Measurements from ENCODE around the gene CD47. TPM values are rescaled to one million over a fixed set of nuclear protein-coding genes. Genes with fewer than 3 reads are reported as not detected.

CD47 gene
- total RNA-seq, 2 donors from 2014 or later, result 6.4 to 12.0 TPM

GRCh38 chr3:108123326-108123725 is 32.5 kb upstream of the CD47 start:
- no peaks in the 10 kb centered on the region for H3K27me3 Mint-ChIP-seq (ENCODE audit: insufficient read depth)
- Histone ChIP-seq H3K4me1 (ENCODE audit: control insufficient read depth, insufficient read depth, low read length) (peaks cover 4% of the 10 kb centered on the region), H3K9ac (ENCODE audit: extremely low read depth, low read length, poor library complexity, severe bottlenecking) (no peak overlapping the region), H3K4me3 (ENCODE audit: low read length) (no peak overlapping the region), H3K27ac (ENCODE audit: low read depth, low read length) (no peak overlapping the region), H3K27me3 (ENCODE audit: control insufficient read depth, insufficient read depth, low read length, poor library complexity, severe bottlenecking) (no peaks in the 10 kb centered on the region), H3K9me3 (ENCODE audit: control insufficient read depth, low read length) (no peaks in the 10 kb centered on the region), H3K36me3 (ENCODE audit: control insufficient read depth, insufficient read depth, low read length) (no peaks in the 10 kb centered on the region)
- H3K27ac Mint-ChIP-seq, result no peak overlapping the region
- H3K9me3 Mint-ChIP-seq, result no peaks in the 10 kb centered on the region
- no peaks in the 10 kb centered on the region for H3K36me3 Mint-ChIP-seq (ENCODE audit: low read depth)
- TF ChIP-seq, protein P1, sequence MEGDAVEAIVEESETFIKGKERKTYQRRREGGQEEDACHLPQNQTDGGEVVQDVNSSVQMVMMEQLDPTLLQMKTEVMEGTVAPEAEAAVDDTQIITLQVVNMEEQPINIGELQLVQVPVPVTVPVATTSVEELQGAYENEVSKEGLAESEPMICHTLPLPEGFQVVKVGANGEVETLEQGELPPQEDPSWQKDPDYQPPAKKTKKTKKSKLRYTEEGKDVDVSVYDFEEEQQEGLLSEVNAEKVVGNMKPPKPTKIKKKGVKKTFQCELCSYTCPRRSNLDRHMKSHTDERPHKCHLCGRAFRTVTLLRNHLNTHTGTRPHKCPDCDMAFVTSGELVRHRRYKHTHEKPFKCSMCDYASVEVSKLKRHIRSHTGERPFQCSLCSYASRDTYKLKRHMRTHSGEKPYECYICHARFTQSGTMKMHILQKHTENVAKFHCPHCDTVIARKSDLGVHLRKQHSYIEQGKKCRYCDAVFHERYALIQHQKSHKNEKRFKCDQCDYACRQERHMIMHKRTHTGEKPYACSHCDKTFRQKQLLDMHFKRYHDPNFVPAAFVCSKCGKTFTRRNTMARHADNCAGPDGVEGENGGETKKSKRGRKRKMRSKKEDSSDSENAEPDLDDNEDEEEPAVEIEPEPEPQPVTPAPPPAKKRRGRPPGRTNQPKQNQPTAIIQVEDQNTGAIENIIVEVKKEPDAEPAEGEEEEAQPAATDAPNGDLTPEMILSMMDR (conservative IDR thresholded peaks at IDR 0.05), result no peak
- peaks cover 10% of the 10 kb centered on the region for H3K4me1 Mint-ChIP-seq
- no peak overlapping the region for H3K4me3 Mint-ChIP-seq
- DNase-seq, result no peak
- WGBS, 2 experiments (ENCODE audit: insufficient coverage in 1 of 2, insufficient read length in 1 of 2), result 49 to 91% methylated on average over 2 to 3 of the region's 3 CpGs

DNA sequence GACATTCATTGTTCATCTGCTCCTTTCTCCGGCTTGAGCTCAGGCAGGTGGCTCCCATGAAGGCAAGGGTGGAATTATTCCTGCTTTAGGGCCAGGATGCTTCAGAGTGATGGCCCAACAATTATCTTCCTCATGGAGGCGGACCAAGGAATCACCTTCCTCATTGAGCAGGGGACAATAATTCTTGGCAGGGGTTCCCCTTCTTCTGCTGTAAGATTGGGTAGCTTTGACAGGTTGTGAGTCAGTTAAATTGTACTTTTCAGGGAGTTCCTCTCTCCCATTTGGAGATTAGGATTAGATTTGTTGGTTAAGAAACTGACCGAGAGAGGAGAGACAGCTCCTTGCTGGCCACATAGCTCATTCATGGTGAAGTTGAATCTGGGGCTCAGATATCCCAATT is 31.4 kb upstream of the CD47 start:
- H3K9ac ChIP-seq (ENCODE audit: extremely low read depth, low read length, poor library complexity, severe bottlenecking), result no peak overlapping the region
- H3K9me3 Mint-ChIP-seq, result no peaks in the 10 kb centered on the region
- H3K36me3 ChIP-seq (ENCODE audit: control insufficient read depth, insufficient read depth, low read length), result no peaks in the 10 kb centered on the region
- H3K36me3 Mint-ChIP-seq (ENCODE audit: low read depth), result no peaks in the 10 kb centered on the region
- H3K27me3 Mint-ChIP-seq (ENCODE audit: insufficient read depth), result no peaks in the 10 kb centered on the region
- DNase-seq, result no peak
- peaks cover 4% of the 10 kb centered on the region for H3K4me1 ChIP-seq (ENCODE audit: control insufficient read depth, insufficient read depth, low read length)
- no peak overlapping the region for H3K4me3 Mint-ChIP-seq
- TF ChIP-seq, protein P1 (conservative IDR thresholded peaks at IDR 0.05), result no peak
- no peak overlapping the region for H3K27ac ChIP-seq (ENCODE audit: low read depth, low read length)
- no peaks in the 10 kb centered on the region for H3K27me3 ChIP-seq (ENCODE audit: control insufficient read depth, insufficient read depth, low read length, poor library complexity, severe bottlenecking)
- peaks cover 6% of the 10 kb centered on the region for H3K4me1 Mint-ChIP-seq
- no peak overlapping the region for H3K27ac Mint-ChIP-seq
- 85 to 91% methylated on average over 2 to 3 of the region's 3 CpGs for WGBS, 2 experiments (ENCODE audit: insufficient coverage in 1 of 2, insufficient read length in 1 of 2)
- no peaks in the 10 kb centered on the region for H3K9me3 ChIP-seq (ENCODE audit: control insufficient read depth, low read length)
- no peak overlapping the region for H3K4me3 ChIP-seq (ENCODE audit: low read length)

DNA sequence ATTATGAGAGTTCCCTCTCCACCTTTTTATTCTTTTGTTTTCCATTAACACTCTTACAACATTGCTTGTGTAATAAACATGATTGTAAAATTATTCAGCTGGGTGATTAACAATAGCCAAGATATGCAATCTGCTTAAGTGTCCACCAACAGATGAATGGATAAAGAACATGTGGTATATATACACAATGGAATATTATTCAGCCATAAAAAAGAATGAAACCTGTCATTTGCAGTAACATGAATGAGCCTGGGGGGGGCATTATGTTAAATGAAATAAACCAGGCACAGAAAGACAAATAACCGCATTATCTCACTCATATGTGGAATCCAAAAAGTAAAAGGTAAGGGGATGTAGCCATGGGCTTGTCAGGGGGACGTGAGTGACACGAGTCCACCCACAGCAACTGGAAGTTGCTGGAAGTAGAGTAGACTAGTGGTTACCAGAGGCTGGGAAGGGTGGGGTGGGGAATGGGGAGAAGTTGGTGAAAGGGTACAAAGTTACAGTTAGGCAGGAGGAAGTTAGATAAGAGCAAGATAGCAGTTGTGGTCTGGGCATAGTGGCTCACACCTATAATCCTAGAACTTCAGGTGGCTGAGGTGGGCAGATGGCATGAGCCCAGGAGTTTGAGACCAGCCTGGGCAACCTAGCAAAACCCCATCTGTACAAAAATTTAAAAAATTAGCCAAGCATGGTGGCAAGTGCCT is 28.7 kb upstream of the CD47 start:
- Mint-ChIP-seq H3K27me3 (ENCODE audit: insufficient read depth) (no peaks in the 10 kb centered on the region), H3K4me3 (no peak overlapping the region), H3K36me3 (ENCODE audit: low read depth) (no peaks in the 10 kb centered on the region), H3K4me1 (peaks cover 3% of the 10 kb centered on the region), H3K27ac (no peak overlapping the region), H3K9me3 (no peaks in the 10 kb centered on the region)
- Histone ChIP-seq H3K9me3 (ENCODE audit: control insufficient read depth, low read length) (no peaks in the 10 kb centered on the region), H3K27ac (ENCODE audit: low read depth, low read length) (no peak overlapping the region), H3K27me3 (ENCODE audit: control insufficient read depth, insufficient read depth, low read length, poor library complexity, severe bottlenecking) (no peaks in the 10 kb centered on the region), H3K36me3 (ENCODE audit: control insufficient read depth, insufficient read depth, low read length) (no peaks in the 10 kb centered on the region), H3K4me3 (ENCODE audit: low read length) (no peak overlapping the region), H3K9ac (ENCODE audit: extremely low read depth, low read length, poor library complexity, severe bottlenecking) (no peak overlapping the region), H3K4me1 (ENCODE audit: control insufficient read depth, insufficient read depth, low read length) (peaks cover 1% of the 10 kb centered on the region)
- TF ChIP-seq, protein P1 (conservative IDR thresholded peaks at IDR 0.05), result no peak
- 96 to 100% methylated on average over 3 of the region's 3 CpGs for WGBS, 2 experiments (ENCODE audit: insufficient coverage in 1 of 2, insufficient read length in 1 of 2)
- no peak for DNase-seq

All from endodermal cell (in vitro differentiated cells).